K562 (cell line): ENCODE results near the gene AGL. TPM values are rescaled to one million over a fixed set of nuclear protein-coding genes. Genes with fewer than 3 reads are reported as not detected.
"Not testable (repeated sequence)": the region's sequence is repeated elsewhere in the genome, so short reads cannot be mapped to it uniquely, and the experiment has no call there.

Experiments used
- ATAC-seq: fragments of 200-7000 bp; cut with Tn5 transposase; 3 replicates; pipeline ENCODE4 v1.9.1; 2020; ENCODE audit warnings: moderate library complexity
- BruUV-seq: library from RNA; stranded (reverse); fragments of 400-500 nt; replicated peaks from 2 replicates; lab custom pipeline; 2021; lab: Mats Ljungman, UMichigan
- CTCF ChIA-PET: fragments of 300-600 bp; formaldehyde crosslinking; extraction: SDS; loops from one replicate; lab custom pipeline; 2021; ENCODE audit warnings: low intra/inter-chr PET ratio; lab: Yijun Ruan, JAX
- POLR2A ChIA-PET: fragments of 300-600, 350-650 bp; sonication (Branson Sonifier 250); formaldehyde crosslinking; extraction: SDS; loops from one replicate; lab custom pipeline; 2021; ENCODE audit warnings: antibody characterized with exemption, inconsistent platforms; lab: Yijun Ruan, JAX
- DNase-seq, 4 experiments: peaks; one replicate each; pipeline versions ENCODE4 v3.0.0 to v3.0.0-alpha.2; 2011 to 2018; ENCODE audit warnings: low spot score in 3 of 4, mixed read lengths in 3 of 4; ENCODE audit errors: extremely low read depth in 1 of 4
- FAIRE-seq: peaks from 2 replicates; lab custom pipeline; 2011; peaks lifted over from hg19 to GRCh38; lab: Jason Lieb, UNC
- H2AFZ ChIP-seq: 2 replicates; pipeline ENCODE4 v1.6.0; 2011; ENCODE audit warnings: low read depth, low read length, control low read depth, inconsistent platforms
- H3K27ac ChIP-seq: fragments of 200-600 bp; 3 replicates; pipeline ENCODE4 v1.8.0; 2011; ENCODE audit warnings: low read depth, mild to moderate bottlenecking, control low read depth, inconsistent platforms, low read length, moderate library complexity, mixed read lengths; ENCODE audit errors: extremely low read depth
- H3K27me3 ChIP-seq, 2 experiments: fragments of 300-600 bp in 1 of 2; 2 replicates in 1 of 2; 3 replicates in 1 of 2; pipeline versions ENCODE4 v1.6.0 to v1.8.0; 2011; ENCODE audit warnings: inconsistent platforms in 2 of 2, low read length in 2 of 2, mild to moderate bottlenecking in 1 of 2, mixed read lengths in 1 of 2, moderate library complexity in 1 of 2; ENCODE audit not compliant: control insufficient read depth in 2 of 2, insufficient read depth in 2 of 2
- H3K36me3 ChIP-seq: fragments of 300-600 bp; 3 replicates; pipeline ENCODE4 v1.8.0; 2011; ENCODE audit warnings: mild to moderate bottlenecking, low read length, inconsistent platforms; ENCODE audit not compliant: control insufficient read depth, insufficient read depth
- H3K4me1 ChIP-seq, 2 experiments: fragments of 200-600 bp in 1 of 2; replicated peaks in 1 of 2; 2 replicates in 1 of 2; 3 replicates in 1 of 2; pipeline versions ENCODE4 v1.5.1 to v1.8.0; 2011; ENCODE audit warnings: inconsistent platforms in 2 of 2, low read length in 2 of 2, mild to moderate bottlenecking in 1 of 2, mixed read lengths in 1 of 2, moderate library complexity in 1 of 2; ENCODE audit not compliant: control insufficient read depth in 2 of 2, insufficient read depth in 2 of 2
- H3K4me2 ChIP-seq: 2 replicates; pipeline ENCODE4 v1.6.1; 2011; ENCODE audit warnings: low read length, control low read depth, inconsistent platforms, mixed read lengths; ENCODE audit not compliant: insufficient read depth
- H3K4me3 ChIP-seq: fragments of 200-600 bp; sonication (generic), shearing (Covaris generic); 2 replicates; pipeline ENCODE4 v1.5.1; 2016; ENCODE audit warnings: control low read depth, inconsistent platforms
- H3K79me2 ChIP-seq: fragments of 200-600 bp; 3 replicates; pipeline ENCODE4 v1.8.0; 2011; ENCODE audit warnings: low read length, inconsistent platforms; ENCODE audit not compliant: control insufficient read depth, insufficient read depth
- H3K9ac ChIP-seq, 2 experiments: 2 replicates each; pipeline versions ENCODE4 v1.6.0 to v1.6.1; 2011; ENCODE audit warnings: low read depth in 2 of 2, low read length in 2 of 2, control low read depth in 1 of 2, inconsistent platforms in 1 of 2, mild to moderate bottlenecking in 1 of 2, mixed read lengths in 1 of 2; ENCODE audit not compliant: insufficient read depth in 1 of 2
- H3K9me1 ChIP-seq: one replicate; pipeline ENCODE4 v1.6.0; 2011; ENCODE audit warnings: inconsistent platforms, mild to moderate bottlenecking, low read length, moderate library complexity; ENCODE audit not compliant: control insufficient read depth, insufficient read depth
- H3K9me3 ChIP-seq: replicated peaks from 2 replicates; pipeline ENCODE4 v1.5.1; 2011; ENCODE audit warnings: low read depth, low read length, inconsistent platforms; ENCODE audit not compliant: control insufficient read depth, insufficient read depth
- H4K20me1 ChIP-seq: replicated peaks from 2 replicates; pipeline ENCODE4 v1.6.1; 2011; ENCODE audit warnings: low read length, inconsistent platforms, mixed read lengths; ENCODE audit not compliant: control insufficient read depth, insufficient read depth
- KDM1A ChIP-seq, 2 experiments: fragments of 450-650 bp; IDR thresholded peaks; 2 replicates each; pipeline ENCODE4 v1.6.1; 2016; ENCODE audit warnings: mild to moderate bottlenecking in 2 of 2
- TCF3 ChIP-seq: sonication (generic); formaldehyde crosslinking; IDR thresholded peaks from 2 replicates; pipeline ENCODE4 v1.4.0; 2020; ENCODE audit warnings: mild to moderate bottlenecking, missing genetic modification reagents
- TEAD4 ChIP-seq, 2 experiments: sonication (generic) in 1 of 2; formaldehyde crosslinking in 1 of 2; IDR thresholded peaks; 2 replicates each; pipeline versions ENCODE4 v1.6.1 to v1.8.0; 2012 to 2022; ENCODE audit warnings: borderline replicate concordance in 1 of 2, inconsistent platforms in 1 of 2, low read length in 1 of 2, mild to moderate bottlenecking in 1 of 2, missing genetic modification reagents in 1 of 2
- TRIM24 ChIP-seq, 2 experiments: fragments of 450-650 bp; IDR thresholded peaks; 2 replicates each; pipeline ENCODE4 v1.6.1; 2016
- TRIM28 ChIP-seq: fragments of 450-650 bp; IDR thresholded peaks from 2 replicates; pipeline ENCODE4 v1.6.1; 2017
- ZNF431 ChIP-seq: sonication (generic); formaldehyde crosslinking; IDR thresholded peaks from 2 replicates; pipeline ENCODE4 v1.8.0; 2022; ENCODE audit warnings: mild to moderate bottlenecking, missing genetic modification reagents
- WGBS: fragments of 100-300 bp; shearing (Covaris generic); methylation state at CpG from one replicate; pipeline ENCODE4 v1.1.6; 2016; ENCODE audit warnings: low coverage, mixed read lengths; ENCODE audit not compliant: insufficient coverage; ENCODE audit errors: missing lambda C conversion rate; 5-methylcytosine and 5-hydroxymethylcytosine counted together
- in situ Hi-C: fragments of 300-500 bp; cut with MboI; formaldehyde crosslinking; loops from 4 replicates; pipeline ENCODE4 v1.15.0; 2018; ENCODE audit warnings: inconsistent platforms, mixed read lengths
- intact Hi-C: fragments of 100-400 bp; cut with micrococcal nuclease; formaldehyde crosslinking; loops from 2 replicates; pipeline ENCODE4 v1.14.2; 2022
- polyA plus RNA-seq, 8 experiments: library from polyadenylated mRNA; depleted of rRNA in 4 of 8; stranded (reverse) in 5 of 8; unstranded in 3 of 8; fragments of >200 nt; fragmentation: Nextera tagmentation in 2 of 8; fragmentation: Illumina TruSeq in 1 of 8; extraction: Ambion mirVana in 2 of 8; extraction: Trizol in 1 of 8; gene quantifications; 2 replicates each; pipeline versions ENCODE4 v1.2.1 to v1.2.3, GENCODE V29; 2011 to 2014; ENCODE audit warnings: inconsistent platforms in 1 of 8, missing spikeins in 1 of 8
- total RNA-seq, 7 experiments: library from RNA; depleted of rRNA in 6 of 7; stranded (reverse); fragments of >200 nt in 6 of 7; fragmentation: Illumina TruSeq in 2 of 7; extraction: Trizol in 2 of 7; gene quantifications; 2 replicates each; pipeline versions ENCODE4 v1.2.1 to v1.2.3, GENCODE V29; 2011 to 2021; ENCODE audit warnings: low replicate concordance in 1 of 7
- TF ChIP-seq, protein P1 (sequence below): fragments of 450-650 bp; IDR thresholded peaks from 2 replicates; pipeline ENCODE4 v1.6.1; 2018; ENCODE audit warnings: mild to moderate bottlenecking, low read depth; ENCODE audit not compliant: partially characterized antibody

Gene AGL
- total and polyA plus RNA-seq, 9 of the 15 experiments (the other 6 are each of a cell fraction or from before 2014, with no cell fraction given), result 6.3 to 20.4 (median 12.4) TPM

DNA sequence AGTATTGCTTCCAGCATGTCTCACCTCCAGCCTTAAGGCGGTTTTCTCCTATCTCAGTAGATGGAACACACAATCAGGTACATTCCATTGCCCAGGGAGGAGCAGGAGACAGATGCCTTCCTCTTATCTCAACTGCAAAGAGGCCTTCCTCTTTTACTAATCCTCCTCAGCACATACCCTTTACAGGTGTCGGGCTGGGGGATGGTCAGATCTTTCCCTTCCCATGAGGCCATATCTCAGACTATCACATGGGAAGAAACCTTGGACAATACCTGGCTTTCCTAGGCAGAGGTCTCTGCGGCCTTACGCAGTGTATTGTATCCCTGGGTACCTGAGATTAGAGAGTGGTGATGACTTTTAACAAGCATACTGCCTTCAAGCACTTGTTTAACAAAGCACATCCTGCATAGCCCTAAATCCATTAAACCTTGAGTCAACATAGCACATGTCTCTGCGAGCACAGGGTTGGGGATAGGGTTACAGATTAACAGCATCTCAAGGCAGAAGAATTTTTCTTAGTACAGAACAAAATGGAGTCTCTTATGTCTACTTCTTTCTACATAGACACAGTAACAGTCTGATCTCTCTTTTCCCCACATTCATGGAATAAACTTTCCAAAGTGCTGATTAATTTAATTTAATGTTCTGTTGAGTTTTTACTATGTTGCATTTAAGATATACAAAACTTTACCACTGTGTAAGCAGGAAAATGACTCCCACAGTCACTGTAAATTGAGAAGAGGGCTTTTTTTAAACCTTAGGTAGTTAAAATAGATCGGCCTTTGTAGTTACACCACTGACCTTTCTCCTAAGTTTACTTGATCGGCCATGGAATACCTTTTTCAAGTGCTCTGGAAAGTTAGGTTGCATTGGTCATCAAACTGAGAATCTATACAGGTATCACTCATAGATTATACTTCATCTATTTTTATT is 13.7 kb upstream of the AGL start (continued):
- TF ChIP-seq TCF3 (CRISPR knock-in tag) (peak; percentile 60), TEAD4 (IDR thresholded peaks at IDR 0.05; ENCODE audit: low read length) (peak; percentile 55), KDM1A (IDR thresholded peaks at IDR 0.05) (0 out of 4 replicates have a peak, but pooled peaks of 1 of the 2 experiments have one; percentile 25)
- TF ChIP-seq TEAD4 (CRISPR knock-in tag; IDR thresholded peaks at IDR 0.05; ENCODE audit: borderline replicate concordance), result not testable (repeated sequence)

DNA sequence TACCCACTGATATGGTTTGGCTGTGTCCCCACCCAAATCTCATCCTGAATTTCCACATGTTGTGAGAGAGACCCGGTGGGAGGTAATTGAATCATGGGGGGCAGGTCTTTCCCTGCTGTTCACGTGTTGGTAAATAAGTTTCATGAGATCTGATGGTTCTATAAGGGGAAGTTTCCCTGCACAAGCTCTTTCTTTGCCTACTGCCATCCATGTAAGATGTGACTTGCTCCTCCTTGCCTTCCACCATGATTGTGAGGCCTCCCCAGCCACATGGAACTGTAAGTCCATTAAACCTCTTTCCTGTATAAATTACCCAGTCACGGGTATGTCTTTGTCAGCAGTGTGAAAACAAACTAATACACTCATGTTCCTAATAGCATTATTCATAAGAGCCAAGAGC is 9.8 kb upstream of the AGL start:
- peak in 1 of 2 experiments; percentile 41; a peak in 1 of 4 replicates for TF ChIP-seq TRIM24 (IDR thresholded peaks at IDR 0.05)
- TF ChIP-seq TRIM28, result peak; percentile 40; the same call in 1 of the 2 replicates
- TF ChIP-seq ZNF431 (CRISPR knock-in tag), result peak; percentile 100
- TF ChIP-seq, protein P1, sequence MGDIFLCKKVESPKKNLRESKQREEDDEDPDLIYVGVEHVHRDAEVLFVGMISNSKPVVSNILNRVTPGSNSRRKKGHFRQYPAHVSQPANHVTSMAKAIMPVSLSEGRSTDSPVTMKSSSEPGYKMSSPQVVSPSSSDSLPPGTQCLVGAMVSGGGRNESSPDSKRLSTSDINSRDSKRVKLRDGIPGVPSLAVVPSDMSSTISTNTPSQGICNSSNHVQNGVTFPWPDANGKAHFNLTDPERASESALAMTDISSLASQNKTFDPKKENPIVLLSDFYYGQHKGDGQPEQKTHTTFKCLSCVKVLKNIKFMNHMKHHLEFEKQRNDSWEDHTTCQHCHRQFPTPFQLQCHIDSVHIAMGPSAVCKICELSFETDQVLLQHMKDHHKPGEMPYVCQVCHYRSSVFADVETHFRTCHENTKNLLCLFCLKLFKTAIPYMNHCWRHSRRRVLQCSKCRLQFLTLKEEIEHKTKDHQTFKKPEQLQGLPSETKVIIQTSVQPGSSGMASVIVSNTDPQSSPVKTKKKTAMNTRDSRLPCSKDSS, result peak; percentile 64
- H3K9me3 ChIP-seq, H3K9me1 ChIP-seq, ATAC-seq, H3K79me2 ChIP-seq, in situ Hi-C loops, H2AFZ ChIP-seq, DNase-seq, H3K27me3 ChIP-seq, FAIRE-seq, H3K9ac ChIP-seq, POLR2A ChIA-PET, H3K4me1 ChIP-seq, H4K20me1 ChIP-seq, BruUV-seq, H3K4me3 ChIP-seq, intact Hi-C loops, H3K4me2 ChIP-seq, H3K36me3 ChIP-seq, CTCF ChIA-PET, H3K27ac ChIP-seq: not testable (repeated sequence)
- 15% methylated on average over 3 of the region's 3 CpGs for WGBS
